Smooth muscle cell (in vitro differentiated cells): ENCODE measurements around the gene USP19. TPM values are rescaled to one million over a fixed set of nuclear protein-coding genes. Genes with fewer than 3 reads are reported as not detected.

Source experiments
- DNase-seq: peaks from one replicate; lab custom pipeline; 2025; ENCODE audit not compliant: unreplicated experiment; lab: John Stamatoyannopoulos, UW
- H2AFZ ChIP-seq: fragments of 200-600 bp; sonication (generic); 2 replicates; pipeline ENCODE4 v1.6.0; 2016; ENCODE audit warnings: antibody characterized with exemption, low read depth, mild to moderate bottlenecking
- H3F3A ChIP-seq: fragments of 200-600 bp; sonication (generic); 2 replicates; pipeline ENCODE4 v1.6.0; 2017; ENCODE audit warnings: antibody characterized with exemption, low read depth
- H3K27ac ChIP-seq: fragments of 200-600 bp; sonication (generic); 2 replicates; pipeline ENCODE4 v1.5.1; 2016; ENCODE audit warnings: low read depth, mild to moderate bottlenecking
- H3K27me3 ChIP-seq: fragments of 200-600 bp; sonication (generic); 2 replicates; pipeline ENCODE4 v1.6.1; 2016; ENCODE audit warnings: low read depth, mild to moderate bottlenecking
- H3K36me3 ChIP-seq: fragments of 200-600 bp; sonication (generic); 2 replicates; pipeline ENCODE4 v1.5.1; 2016; ENCODE audit warnings: low read depth
- H3K4me1 ChIP-seq: fragments of 200-600 bp; sonication (generic); 2 replicates; pipeline ENCODE4 v1.5.1; 2016; ENCODE audit warnings: low read depth
- H3K4me2 ChIP-seq: fragments of 200-600 bp; sonication (generic); 2 replicates; pipeline ENCODE4 v1.6.0; 2016; ENCODE audit warnings: mild to moderate bottlenecking
- H3K4me3 ChIP-seq: fragments of 200-600 bp; sonication (generic); 2 replicates; pipeline ENCODE4 v1.5.1; 2016; ENCODE audit warnings: mild to moderate bottlenecking
- H3K79me2 ChIP-seq: fragments of 200-600 bp; sonication (generic); 2 replicates; pipeline ENCODE4 v1.6.0; 2016; ENCODE audit warnings: low read depth, mild to moderate bottlenecking
- H3K9ac ChIP-seq: fragments of 200-600 bp; sonication (generic); 2 replicates; pipeline ENCODE4 v1.6.0; 2016; ENCODE audit warnings: low read depth
- H3K9me3 ChIP-seq: fragments of 200-600 bp; sonication (generic); replicated peaks from 2 replicates; pipeline ENCODE4 v1.5.1; 2016; ENCODE audit warnings: low read depth
- H4K20me1 ChIP-seq: fragments of 200-600 bp; sonication (generic); 2 replicates; pipeline ENCODE4 v1.6.0; 2016; ENCODE audit warnings: low read depth
- WGBS: methylation state at CpG from one replicate; pipeline ENCODE4 v1.1.7; 2016; ENCODE audit warnings: low lambda C conversion rate; 5-methylcytosine and 5-hydroxymethylcytosine counted together
- polyA plus RNA-seq: library from polyadenylated mRNA; unstranded; fragments of >200 nt; fragmentation: Nextera tagmentation; extraction: Ambion mirVana; gene quantifications from 2 replicates; pipeline ENCODE4 v1.2.1, GENCODE V29; 2016
- total RNA-seq: library from RNA; depleted of rRNA; stranded (reverse); fragments of >200 nt; gene quantifications from 2 replicates; pipeline ENCODE4 v1.2.3, GENCODE V29; 2014
- TF ChIP-seq, protein P1 (sequence below): fragments of 200-600 bp; sonication (generic); IDR thresholded peaks from 2 replicates; pipeline ENCODE4 v1.5.1; 2017; ENCODE audit warnings: borderline replicate concordance, mild to moderate bottlenecking, antibody characterized with exemption; ENCODE audit not compliant: insufficient read depth, poor library complexity, severe bottlenecking

The USP19 gene
- total and polyA plus RNA-seq, 2 experiments from 2014 or later: 21.1 to 22.1 TPM

- Histone ChIP-seq H4K20me1 (peaks cover 13% of the 10 kb centered on the region), H3K27ac (no peak overlapping the region), H3K9ac (no peak overlapping the region), H3K4me2 (no peak overlapping the region), H3K4me3 (no peak overlapping the region), H3K79me2 (peaks cover 23% of the 10 kb centered on the region), H3F3A (no peaks in the 10 kb centered on the region), H3K27me3 (no peaks in the 10 kb centered on the region), H3K4me1 (peaks cover 10% of the 10 kb centered on the region), H3K9me3 (no peaks in the 10 kb centered on the region), H3K36me3 (no peaks in the 10 kb centered on the region), H2AFZ (no peak overlapping the region)
- TF ChIP-seq, protein P1, sequence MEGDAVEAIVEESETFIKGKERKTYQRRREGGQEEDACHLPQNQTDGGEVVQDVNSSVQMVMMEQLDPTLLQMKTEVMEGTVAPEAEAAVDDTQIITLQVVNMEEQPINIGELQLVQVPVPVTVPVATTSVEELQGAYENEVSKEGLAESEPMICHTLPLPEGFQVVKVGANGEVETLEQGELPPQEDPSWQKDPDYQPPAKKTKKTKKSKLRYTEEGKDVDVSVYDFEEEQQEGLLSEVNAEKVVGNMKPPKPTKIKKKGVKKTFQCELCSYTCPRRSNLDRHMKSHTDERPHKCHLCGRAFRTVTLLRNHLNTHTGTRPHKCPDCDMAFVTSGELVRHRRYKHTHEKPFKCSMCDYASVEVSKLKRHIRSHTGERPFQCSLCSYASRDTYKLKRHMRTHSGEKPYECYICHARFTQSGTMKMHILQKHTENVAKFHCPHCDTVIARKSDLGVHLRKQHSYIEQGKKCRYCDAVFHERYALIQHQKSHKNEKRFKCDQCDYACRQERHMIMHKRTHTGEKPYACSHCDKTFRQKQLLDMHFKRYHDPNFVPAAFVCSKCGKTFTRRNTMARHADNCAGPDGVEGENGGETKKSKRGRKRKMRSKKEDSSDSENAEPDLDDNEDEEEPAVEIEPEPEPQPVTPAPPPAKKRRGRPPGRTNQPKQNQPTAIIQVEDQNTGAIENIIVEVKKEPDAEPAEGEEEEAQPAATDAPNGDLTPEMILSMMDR: no peak
- 93% methylated on average over 3 of the region's 3 CpGs for WGBS
- DNase-seq: no peak
These were observed 41.3 kb upstream of the USP19 start for GRCh38 chr3:49161808-49162530.

DNA sequence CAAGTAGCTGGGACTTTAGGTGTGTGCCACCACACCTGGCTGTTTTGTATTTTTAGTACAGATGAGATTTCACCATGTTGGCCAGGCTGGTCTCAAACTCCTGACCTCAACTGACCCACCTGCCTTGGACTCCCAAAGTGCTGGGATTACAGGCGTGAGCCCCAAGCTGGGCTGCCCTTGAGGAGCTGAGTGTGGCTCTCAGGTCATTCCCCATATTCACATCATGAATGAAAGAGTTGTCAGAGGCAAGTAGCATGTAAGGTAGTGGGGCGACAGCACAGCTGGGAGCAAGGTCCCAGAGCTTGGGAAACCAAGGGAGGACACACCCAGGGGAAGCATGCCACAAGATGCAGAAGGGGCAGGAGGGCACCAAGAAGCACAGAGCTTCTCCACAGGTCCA, 40.6 kb upstream of the USP19 start:
- H3F3A ChIP-seq: no peaks in the 10 kb centered on the region
- no peak overlapping the region for H3K27ac ChIP-seq
- H3K4me2 ChIP-seq: no peak overlapping the region
- H3K79me2 ChIP-seq: peaks cover 18% of the 10 kb centered on the region
- no peak overlapping the region for H3K9ac ChIP-seq
- no peaks in the 10 kb centered on the region for H3K27me3 ChIP-seq
- 96% methylated on average over 2 of the region's 2 CpGs for WGBS
- H3K9me3 ChIP-seq: no peaks in the 10 kb centered on the region
- H2AFZ ChIP-seq: no peak overlapping the region
- no peaks in the 10 kb centered on the region for H3K36me3 ChIP-seq
- no peak overlapping the region for H3K4me3 ChIP-seq
- peaks cover 13% of the 10 kb centered on the region for H4K20me1 ChIP-seq
- TF ChIP-seq, protein P1: no peak
- DNase-seq: no peak
- H3K4me1 ChIP-seq: peaks cover 6% of the 10 kb centered on the region

- Histone ChIP-seq H3K4me3 (no peak overlapping the region), H2AFZ (no peak overlapping the region), H3K79me2 (no peaks in the 10 kb centered on the region), H3F3A (no peaks in the 10 kb centered on the region), H3K9ac (no peak overlapping the region), H3K9me3 (no peaks in the 10 kb centered on the region), H3K27ac (no peak overlapping the region), H4K20me1 (peaks cover 3% of the 10 kb centered on the region), H3K36me3 (no peaks in the 10 kb centered on the region), H3K27me3 (no peaks in the 10 kb centered on the region), H3K4me2 (no peak overlapping the region), H3K4me1 (no peaks in the 10 kb centered on the region)
- DNase-seq: no peak
- TF ChIP-seq, protein P1: no peak
- 58% methylated on average over 2 of the region's 2 CpGs for WGBS
These were observed 38.2 kb upstream of the USP19 start for GRCh38 chr3:49158792-49159191.
